HepG2 (cell line): ENCODE measurements around the gene ATP2B2. TPM values are rescaled to one million over a fixed set of nuclear protein-coding genes. Genes with fewer than 3 reads are reported as not detected.

Experiments
- ATAC-seq: fragments of 200-7000 bp; cut with Tn5 transposase; 3 replicates; pipeline ENCODE4 v1.9.1; 2020; ENCODE audit warnings: mild to moderate bottlenecking, moderate library complexity
- BruUV-seq: library from RNA; stranded (reverse); fragments of 400-500 nt; replicated peaks from 2 replicates; lab custom pipeline; 2021; lab: Mats Ljungman, UMichigan
- CTCF ChIA-PET: fragments of 300-600 bp; formaldehyde crosslinking; extraction: SDS; loops from one replicate; lab custom pipeline; 2021; ENCODE audit warnings: low total read pairs, inconsistent platforms, low intra/inter-chr PET ratio; lab: Yijun Ruan, JAX
- POLR2A ChIA-PET: fragments of 350-600 bp; sonication (Branson Sonifier 250); formaldehyde crosslinking; loops from one replicate; lab custom pipeline; 2020; ENCODE audit warnings: antibody characterized with exemption, inconsistent platforms; lab: Yijun Ruan, JAX
- DNase-seq: peaks from one replicate; pipeline ENCODE4 v3.0.0-alpha.2; 2015; ENCODE audit warnings: low spot score
- FAIRE-seq: peaks from 3 replicates; lab custom pipeline; 2011; peaks lifted over from hg19 to GRCh38; lab: Jason Lieb, UNC
- H2AFZ ChIP-seq: one replicate; pipeline ENCODE4 v1.6.1; 2011; ENCODE audit warnings: low read length, inconsistent platforms
- H3K27ac ChIP-seq: fragments of 300-600 bp; 3 replicates; pipeline ENCODE4 v1.8.0; 2011; ENCODE audit warnings: mixed run types, mild to moderate bottlenecking, mixed read lengths, low read length, inconsistent platforms; ENCODE audit not compliant: insufficient read depth; ENCODE audit errors: extremely low read length
- H3K27me3 ChIP-seq, 2 experiments: fragments of 200-600 bp in 1 of 2; 2 replicates in 1 of 2; 3 replicates in 1 of 2; pipeline versions ENCODE4 v1.6.0 to v1.8.0; 2011; ENCODE audit warnings: low read length in 2 of 2, mild to moderate bottlenecking in 2 of 2, moderate library complexity in 2 of 2, inconsistent platforms in 1 of 2; ENCODE audit not compliant: insufficient read depth in 2 of 2, control insufficient read depth in 1 of 2
- H3K36me3 ChIP-seq, 2 experiments: fragments of 200-600 bp in 1 of 2; replicated peaks in 1 of 2; 2 replicates in 1 of 2; 3 replicates in 1 of 2; pipeline versions ENCODE4 v1.5.1 to v1.8.0; 2011; ENCODE audit warnings: low read length in 2 of 2, inconsistent platforms in 1 of 2; ENCODE audit not compliant: insufficient read depth in 2 of 2, control insufficient read depth in 1 of 2
- H3K4me1 ChIP-seq: 2 replicates; pipeline ENCODE4 v1.5.1; 2012; ENCODE audit warnings: low read length, inconsistent platforms; ENCODE audit not compliant: insufficient read depth
- H3K4me2 ChIP-seq: 2 replicates; pipeline ENCODE4 v1.6.0; 2011; ENCODE audit warnings: low read depth, low read length, inconsistent platforms
- H3K4me3 ChIP-seq, 3 experiments: fragments of 200-600 bp in 1 of 3; sonication (generic), shearing (Covaris generic) in 1 of 3; replicated peaks in 1 of 3; 2 replicates each; pipeline ENCODE4 v1.5.1; 2011 to 2016; ENCODE audit warnings: low read length in 3 of 3, inconsistent platforms in 2 of 3, low read depth in 2 of 3, mild to moderate bottlenecking in 2 of 3, control low read depth in 1 of 3, mixed read lengths in 1 of 3; ENCODE audit not compliant: insufficient read depth in 1 of 3
- H3K79me2 ChIP-seq: one replicate; pipeline ENCODE4 v1.6.1; 2011; ENCODE audit warnings: low read length, inconsistent platforms; ENCODE audit not compliant: insufficient read depth
- H3K9ac ChIP-seq: 2 replicates; pipeline ENCODE4 v1.6.0; 2011; ENCODE audit warnings: mild to moderate bottlenecking, low read depth, low read length, inconsistent platforms; ENCODE audit not compliant: insufficient read depth
- H3K9me3 ChIP-seq: 2 replicates; pipeline ENCODE4 v1.5.1; 2012; ENCODE audit warnings: mild to moderate bottlenecking, low read length
- H4K20me1 ChIP-seq: 2 replicates; pipeline ENCODE4 v1.6.0; 2011; ENCODE audit warnings: inconsistent platforms, mild to moderate bottlenecking, low read length, moderate library complexity; ENCODE audit not compliant: insufficient read depth
- TAF1 ChIP-seq: sonication (generic); formaldehyde crosslinking; IDR thresholded peaks from 2 replicates; pipeline ENCODE4 v1.4.0; 2020; ENCODE audit warnings: missing genetic modification reagents
- ZBTB42 ChIP-seq: sonication (generic); formaldehyde crosslinking; IDR thresholded peaks from 2 replicates; pipeline ENCODE4 v1.5.0; 2020; ENCODE audit warnings: mild to moderate bottlenecking, missing genetic modification reagents
- ZBTB44 ChIP-seq: sonication (generic); formaldehyde crosslinking; IDR thresholded peaks from 2 replicates; pipeline ENCODE4 v1.4.0; 2020; ENCODE audit warnings: missing genetic modification reagents
- WGBS: methylation state at CpG from one replicate; pipeline ENCODE4 v1.1.6; 2017; ENCODE audit warnings: low lambda C conversion rate; 5-methylcytosine and 5-hydroxymethylcytosine counted together
- in situ Hi-C: cut with HindIII; loops from 2 replicates; pipeline ENCODE4 v1.10.0; 2017; ENCODE audit warnings: low pct_unique_long_range_greater_than_20kb; ENCODE audit not compliant: extremely low pct_ligation_motif_present
- intact Hi-C: fragments of 100-400 bp; cut with micrococcal nuclease; formaldehyde crosslinking; loops from one replicate; pipeline ENCODE4 v1.10.0; 2022; ENCODE audit not compliant: unreplicated experiment
- polyA plus RNA-seq, 8 experiments: library from polyadenylated mRNA; depleted of rRNA in 3 of 8; stranded (reverse) in 7 of 8; unstranded in 1 of 8; fragments of >200 nt; fragmentation: Illumina TruSeq in 4 of 8; extraction: Trizol in 4 of 8; gene quantifications; 2 replicates each; pipeline versions ENCODE4 v1.2.1 to v1.2.3, GENCODE V29; 2011 to 2016; ENCODE audit warnings: low read depth in 4 of 8, missing spikeins in 1 of 8, mixed read lengths in 1 of 8; ENCODE audit not compliant: insufficient read depth in 1 of 8
- total RNA-seq, 5 experiments: library from RNA; depleted of rRNA; stranded (reverse); fragments of >200 nt; fragmentation: Illumina TruSeq; extraction: Trizol; gene quantifications; 2 replicates each; pipeline ENCODE4 v1.2.3, GENCODE V29; 2016; ENCODE audit warnings: low read depth in 1 of 5

Gene ATP2B2
- total and polyA plus RNA-seq, 2 of the 13 experiments (the other 11 are each of a cell fraction or from before 2014, with no cell fraction given), result 1.5 to 2.3 TPM

- no peak for FAIRE-seq
Observed at GRCh38 chr3:10437995-10438901, 67.1 kb downstream of the ATP2B2 start.

More at GRCh38 chr3:10437995-10438901, 67.1 kb downstream of the ATP2B2 start:
- Histone ChIP-seq H3K79me2 (no peaks in the 10 kb centered on the region), H3K27ac (no peak overlapping the region), H3K4me3 (no peak overlapping the region), H3K4me2 (no peak overlapping the region), H3K9me3 (no peaks in the 10 kb centered on the region), H4K20me1 (no peaks in the 10 kb centered on the region), H3K9ac (no peak overlapping the region), H3K36me3 (no peaks in the 10 kb centered on the region), H3K27me3 (no peaks in the 10 kb centered on the region; a peak in 1 of 5 replicates), H2AFZ (no peak overlapping the region), H3K4me1 (no peaks in the 10 kb centered on the region)
- intact Hi-C loops, result no loop called here
- in situ Hi-C loops, result no loop called here
- ChIA-PET POLR2A (no interaction called here), CTCF (no interaction called here)
- WGBS, result 49% methylated on average over 13 of the region's 16 CpGs
- DNase-seq (no peak), ATAC-seq (no peak; the same call in 2 of the 3 replicates)
- BruUV-seq, result no TSS peak
- no peak for TF ChIP-seq ZBTB44 (CRISPR knock-in tag)
- TF ChIP-seq ZBTB42, result no peak
- TF ChIP-seq TAF1 (CRISPR knock-in tag), result no peak
